Testis (tissue), 3 donors: Measurements from ENCODE around the gene MCC. TPM values are rescaled to one million over a fixed set of nuclear protein-coding genes. Genes with fewer than 3 reads are reported as not detected.

Experiments used
- DNase-seq: peaks from one replicate; pipeline ENCODE4 v3.0.0-alpha.2; 2019
- H3K27ac ChIP-seq, 2 donors: fragments of 200-600 bp; sonication (generic); one replicate each; pipeline ENCODE4 v1.5.1; 2019
- H3K27me3 ChIP-seq: fragments of 200-600 bp; sonication (generic); one replicate; pipeline ENCODE4 v1.5.1; 2019
- H3K36me3 ChIP-seq: fragments of 200-600 bp; sonication (generic); one replicate; pipeline ENCODE4 v1.5.1; 2017; ENCODE audit warnings: low read depth; ENCODE audit errors: missing control alignments
- H3K4me1 ChIP-seq: fragments of 200-600 bp; sonication (generic); one replicate; pipeline ENCODE4 v1.5.1; 2019
- H3K4me3 ChIP-seq, 2 donors: fragments of 200-600 bp; sonication (generic); one replicate each; pipeline ENCODE4 v1.5.1; 2017 to 2019
- H3K9me3 ChIP-seq: fragments of 200-600 bp; sonication (generic); one replicate; pipeline ENCODE4 v1.5.1; 2017
- POLR2A ChIP-seq: fragments of 450-650 bp; IDR thresholded peaks from one replicate; pipeline ENCODE4 v1.6.1; 2017; ENCODE audit warnings: antibody characterized with exemption, mild to moderate bottlenecking, moderate library complexity
- WGBS, 2 donors: methylation state at CpG; one replicate each; pipeline ENCODE4 v1.1.5; 2018; 5-methylcytosine and 5-hydroxymethylcytosine counted together
- intact Hi-C: fragments of 100-400 bp; cut with DNase I; formaldehyde crosslinking; loops from one replicate; pipeline ENCODE4 v1.15.1; 2023; ENCODE audit warnings: low total_unique reads
- polyA plus RNA-seq: library from polyadenylated mRNA; stranded (reverse); fragments of 350-450 nt; fragmentation: Illumina TruSeq; extraction: RNeasy Lipid Tissue Mini Kit (QIAGEN cat#74804); gene quantifications from one replicate; pipeline ENCODE4 v1.2.3, GENCODE V29; 2014; ENCODE audit warnings: low read depth, low replicate concordance; ENCODE audit not compliant: insufficient read depth
- total RNA-seq, 2 donors: library from RNA; depleted of rRNA; stranded (reverse); fragments of >200 nt; gene quantifications; one replicate each; pipeline ENCODE4 v1.2.3, GENCODE V29; 2016
- TF ChIP-seq, protein P1 (sequence below), 3 experiments: fragments of 450-650 bp in 2 of 3; fragments of 200-600 bp in 1 of 3; sonication (generic) in 1 of 3; IDR thresholded peaks; one replicate each; pipeline ENCODE4 v1.5.1; 2016 to 2019; ENCODE audit warnings: antibody characterized with exemption in 3 of 3, mild to moderate bottlenecking in 2 of 3, moderate library complexity in 1 of 3

The MCC gene
- total and polyA plus RNA-seq, 3 donors from 2014 or later: 7.1 to 23.7 (median 21.4) TPM

DNA sequence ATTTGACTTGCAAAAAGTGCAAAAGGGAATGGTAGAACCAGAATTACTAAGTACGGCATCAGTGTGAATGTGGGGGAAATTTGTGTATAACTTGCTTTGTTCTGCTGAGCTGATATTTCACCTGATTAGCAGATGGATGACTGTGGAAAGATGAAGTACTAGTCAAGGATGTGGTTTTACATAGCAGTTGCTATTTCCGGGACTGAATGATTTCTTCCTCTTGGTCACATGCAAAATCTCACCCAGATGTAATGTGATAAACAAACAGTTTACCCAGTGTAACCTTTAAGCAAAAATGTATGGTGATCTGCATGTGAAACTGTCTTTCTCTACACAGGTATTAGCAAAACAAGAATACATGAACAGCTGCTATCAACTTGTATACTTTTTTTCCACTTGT is 465.6 kb downstream of the MCC start:
- TF ChIP-seq, protein P1, sequence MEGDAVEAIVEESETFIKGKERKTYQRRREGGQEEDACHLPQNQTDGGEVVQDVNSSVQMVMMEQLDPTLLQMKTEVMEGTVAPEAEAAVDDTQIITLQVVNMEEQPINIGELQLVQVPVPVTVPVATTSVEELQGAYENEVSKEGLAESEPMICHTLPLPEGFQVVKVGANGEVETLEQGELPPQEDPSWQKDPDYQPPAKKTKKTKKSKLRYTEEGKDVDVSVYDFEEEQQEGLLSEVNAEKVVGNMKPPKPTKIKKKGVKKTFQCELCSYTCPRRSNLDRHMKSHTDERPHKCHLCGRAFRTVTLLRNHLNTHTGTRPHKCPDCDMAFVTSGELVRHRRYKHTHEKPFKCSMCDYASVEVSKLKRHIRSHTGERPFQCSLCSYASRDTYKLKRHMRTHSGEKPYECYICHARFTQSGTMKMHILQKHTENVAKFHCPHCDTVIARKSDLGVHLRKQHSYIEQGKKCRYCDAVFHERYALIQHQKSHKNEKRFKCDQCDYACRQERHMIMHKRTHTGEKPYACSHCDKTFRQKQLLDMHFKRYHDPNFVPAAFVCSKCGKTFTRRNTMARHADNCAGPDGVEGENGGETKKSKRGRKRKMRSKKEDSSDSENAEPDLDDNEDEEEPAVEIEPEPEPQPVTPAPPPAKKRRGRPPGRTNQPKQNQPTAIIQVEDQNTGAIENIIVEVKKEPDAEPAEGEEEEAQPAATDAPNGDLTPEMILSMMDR (IDR thresholded peaks at IDR 0.05): no peak
- TF ChIP-seq POLR2A: no peak
- H3K36me3 ChIP-seq: no peaks in the 10 kb centered on the region
- H3K27me3 ChIP-seq: no peaks in the 10 kb centered on the region
- no peak overlapping the region for H3K27ac ChIP-seq
- H3K4me1 ChIP-seq: no peaks in the 10 kb centered on the region
- H3K9me3 ChIP-seq: no peaks in the 10 kb centered on the region
- intact Hi-C loops: no loop called here
- 74 to 84% methylated on average over 2 of the region's 2 CpGs for WGBS, 2 donors
- DNase-seq: no peak
- no peak overlapping the region for H3K4me3 ChIP-seq

DNA sequence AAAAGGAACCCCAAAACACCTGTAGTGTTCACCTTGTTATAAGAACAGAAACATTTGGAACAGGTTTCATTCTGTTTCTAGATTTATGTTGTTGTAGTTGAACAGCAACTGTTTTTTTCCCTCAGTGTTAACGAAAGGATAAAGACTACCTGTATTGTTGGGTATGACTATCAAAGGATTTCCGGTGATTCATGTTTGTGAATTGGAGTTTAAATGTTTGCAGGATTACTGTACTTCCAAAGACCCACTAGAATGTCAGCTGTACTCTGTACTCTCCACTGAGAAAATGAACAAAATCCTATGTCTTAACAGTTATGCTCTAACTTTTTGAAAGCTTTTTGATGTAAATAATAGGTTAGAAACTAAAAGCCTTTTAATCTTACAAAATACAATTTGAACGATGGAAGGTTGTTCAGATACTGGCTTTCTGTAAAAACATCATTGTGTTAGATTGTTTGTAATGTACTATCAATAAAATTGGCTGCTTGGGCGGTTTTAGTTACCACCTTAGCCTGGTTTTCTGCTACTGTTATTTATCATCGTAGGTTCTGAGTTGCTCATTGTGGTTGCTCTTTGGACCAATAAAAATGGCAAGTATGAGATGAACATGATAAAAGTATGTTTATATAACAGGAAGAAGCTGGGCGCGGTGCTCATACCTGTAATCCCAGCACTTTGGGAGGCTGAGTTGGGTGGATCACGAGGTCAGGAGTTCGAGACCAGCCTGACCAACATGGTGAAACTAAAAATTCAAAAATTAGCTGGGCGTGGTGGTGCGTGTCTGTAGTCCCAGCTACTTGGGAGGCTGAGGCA is 467.6 kb downstream of the MCC start:
- WGBS, 2 donors: 94 to 95% methylated on average over 11 of the region's 11 CpGs
- DNase-seq: no peak
- Histone ChIP-seq H3K4me1 (no peaks in the 10 kb centered on the region), H3K27ac (no peak overlapping the region), H3K27me3 (no peaks in the 10 kb centered on the region), H3K36me3 (no peaks in the 10 kb centered on the region), H3K4me3 (no peak overlapping the region), H3K9me3 (no peaks in the 10 kb centered on the region)
- no peak for TF ChIP-seq POLR2A
- TF ChIP-seq, protein P1 (IDR thresholded peaks at IDR 0.05): no peak
- intact Hi-C loops: no loop called here

DNA sequence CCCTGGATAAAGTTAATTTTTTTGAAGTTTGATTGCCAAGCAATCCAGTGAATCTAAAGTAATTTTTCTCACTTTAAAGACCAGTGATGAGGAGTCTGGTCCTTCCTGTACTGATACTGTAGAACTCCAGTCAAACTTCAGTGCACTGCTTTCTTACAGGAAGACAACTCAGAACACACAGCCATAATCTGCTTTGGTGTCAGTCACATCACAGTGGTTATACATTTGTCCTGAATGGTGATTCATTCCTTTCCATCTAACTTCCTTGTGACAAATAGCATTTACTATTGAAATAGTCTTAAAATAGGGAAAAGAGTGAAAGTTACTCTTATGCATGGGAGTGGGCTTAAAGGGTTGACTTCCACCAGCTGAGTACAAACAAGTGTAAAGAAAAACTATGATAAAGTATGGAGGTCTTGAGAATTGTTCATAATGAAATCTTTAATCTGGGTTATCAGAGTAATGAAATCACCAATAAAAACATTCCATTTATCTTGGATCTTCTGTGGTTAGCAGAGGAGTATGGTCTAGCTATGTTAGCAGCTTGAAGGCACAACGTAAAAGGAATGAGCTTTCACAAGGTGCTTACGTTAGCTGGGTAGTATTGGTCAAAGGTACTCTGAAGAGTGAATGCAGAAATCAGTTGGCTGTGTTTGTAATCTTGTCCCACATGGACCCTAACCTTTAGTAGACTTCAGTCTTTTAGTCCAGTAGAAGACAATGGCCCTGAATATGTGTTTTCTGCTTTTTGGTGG is 470.2 kb downstream of the MCC start:
- H3K27ac ChIP-seq: no peak overlapping the region
- TF ChIP-seq, protein P1 (IDR thresholded peaks at IDR 0.05): no peak
- no peak for TF ChIP-seq POLR2A
- intact Hi-C loops: no loop called here
- H3K9me3 ChIP-seq: no peaks in the 10 kb centered on the region
- H3K27me3 ChIP-seq: no peaks in the 10 kb centered on the region
- no peaks in the 10 kb centered on the region for H3K4me1 ChIP-seq
- no peak for DNase-seq
- WGBS, 2 donors: 85 to 98% methylated on average over 2 of the region's 2 CpGs
- no peak overlapping the region for H3K4me3 ChIP-seq
- H3K36me3 ChIP-seq: no peaks in the 10 kb centered on the region

DNA sequence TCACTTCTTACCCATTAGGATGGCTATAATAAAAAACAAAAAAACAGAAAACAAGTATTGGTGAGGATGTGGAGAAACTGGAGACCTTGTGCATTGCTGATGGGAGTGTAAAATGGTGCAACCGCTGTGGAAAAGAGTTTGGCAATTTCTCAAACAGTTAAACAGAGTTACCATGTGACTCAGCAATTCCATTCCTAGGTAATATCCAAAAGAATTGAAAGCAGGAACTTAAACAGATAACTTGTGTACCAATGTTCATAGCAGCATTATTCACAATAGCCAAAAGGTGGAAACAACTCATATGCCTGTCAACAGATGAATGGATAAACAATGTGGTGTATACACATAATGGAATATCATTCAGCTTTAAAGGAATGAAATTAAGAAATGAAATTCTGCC is 482.8 kb downstream of the MCC start:
- no peak for DNase-seq
- TF ChIP-seq, protein P1 (IDR thresholded peaks at IDR 0.05): no peak
- no peak for TF ChIP-seq POLR2A
- Histone ChIP-seq H3K4me1 (no peaks in the 10 kb centered on the region), H3K4me3 (no peak overlapping the region), H3K9me3 (no peaks in the 10 kb centered on the region), H3K27me3 (no peaks in the 10 kb centered on the region), H3K27ac (no peak overlapping the region), H3K36me3 (no peaks in the 10 kb centered on the region)
- WGBS, 2 donors: 80 to 89% methylated on average over 1 of the region's 1 CpG
- intact Hi-C loops: no loop called here
